Measurements from ENCODE around the gene PSME4.
"Not testable (repeated sequence)": the region's sequence is repeated elsewhere in the genome, so short reads cannot be mapped to it uniquely, and the experiment has no call there.

Gene PSME4

DNA sequence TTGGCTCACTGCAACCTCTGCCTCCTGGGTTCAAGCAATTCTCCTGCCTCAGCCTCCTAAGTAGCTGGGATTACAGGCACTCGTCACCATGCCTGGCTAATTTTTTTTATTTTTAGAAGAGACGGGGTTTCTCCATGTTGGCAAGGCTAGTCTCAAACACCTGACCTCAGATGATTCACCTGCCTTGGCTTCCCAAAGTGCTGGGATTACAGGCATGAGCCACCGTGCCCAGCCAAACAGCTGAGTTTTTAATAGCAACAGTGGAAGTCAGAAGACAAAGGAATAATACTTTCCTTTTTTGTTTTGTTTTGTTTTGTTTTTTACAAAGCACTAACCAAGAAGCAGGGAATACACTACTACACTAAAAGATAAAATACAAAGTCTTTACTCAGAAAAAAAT is 127.9 kb downstream of the PSME4 start:
- DNase-seq (ENCODE audit: low read depth), result no peak

DNA sequence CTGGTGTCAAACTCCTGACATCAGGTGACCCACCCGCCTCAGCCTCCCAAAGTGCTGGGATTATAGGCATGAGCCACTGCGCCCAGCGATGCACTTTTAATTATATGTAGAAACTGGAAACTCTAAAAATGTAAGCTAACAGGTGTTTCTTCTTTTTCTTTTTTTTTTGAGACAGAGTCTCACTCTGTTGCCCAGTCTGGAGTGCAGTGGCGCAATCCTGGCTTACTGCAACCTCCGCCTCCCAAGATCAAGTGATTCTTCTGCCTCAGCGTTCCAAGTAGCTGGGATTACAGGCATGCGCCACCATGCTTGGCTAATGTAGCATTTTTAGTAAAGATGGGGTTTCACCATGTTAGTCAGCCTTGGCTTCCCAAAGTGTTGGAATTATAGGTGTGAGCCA is 129.1 kb downstream of the PSME4 start:
- not testable (repeated sequence) for DNase-seq (ENCODE audit: low read depth)

DNA sequence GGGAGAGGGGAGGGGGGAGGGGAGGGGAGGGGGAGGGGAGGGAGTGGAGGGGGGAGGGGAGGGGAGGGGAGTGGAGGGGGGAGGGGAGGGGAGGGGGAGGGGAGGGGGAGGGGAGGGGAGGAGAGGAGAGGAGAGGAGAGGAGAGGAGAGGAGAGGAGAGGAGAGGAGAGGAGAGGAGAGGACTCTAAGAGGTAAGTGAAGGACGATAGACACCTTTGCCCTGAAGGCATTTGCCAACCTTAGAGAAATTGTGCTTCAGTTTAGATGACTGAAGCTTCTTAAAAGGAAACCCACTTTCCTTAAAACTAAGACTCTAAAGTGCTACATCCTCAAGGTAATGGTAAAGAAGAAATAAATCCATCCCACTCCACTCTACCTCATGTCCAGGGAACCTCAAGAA is 130.2 kb downstream of the PSME4 start:
- no peak for DNase-seq (ENCODE audit: low read depth)

DNA sequence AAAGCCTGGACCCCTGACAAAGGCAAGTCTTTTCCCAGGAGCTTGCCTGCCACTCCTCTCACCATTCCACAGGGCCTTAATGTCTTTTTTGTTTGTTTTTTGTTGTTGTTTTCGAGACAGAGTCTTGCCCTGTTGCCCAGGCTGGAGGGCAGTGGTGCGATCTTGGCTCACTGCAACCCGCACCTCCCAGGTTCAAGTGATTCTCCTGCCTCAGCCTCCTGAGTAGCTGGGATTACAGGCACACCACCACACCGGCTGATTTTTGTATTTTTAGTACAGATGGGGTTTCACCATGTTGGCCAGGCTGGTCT is 140.9 kb downstream of the PSME4 start:
- not testable (repeated sequence) for DNase-seq (ENCODE audit: low read depth)

DNA sequence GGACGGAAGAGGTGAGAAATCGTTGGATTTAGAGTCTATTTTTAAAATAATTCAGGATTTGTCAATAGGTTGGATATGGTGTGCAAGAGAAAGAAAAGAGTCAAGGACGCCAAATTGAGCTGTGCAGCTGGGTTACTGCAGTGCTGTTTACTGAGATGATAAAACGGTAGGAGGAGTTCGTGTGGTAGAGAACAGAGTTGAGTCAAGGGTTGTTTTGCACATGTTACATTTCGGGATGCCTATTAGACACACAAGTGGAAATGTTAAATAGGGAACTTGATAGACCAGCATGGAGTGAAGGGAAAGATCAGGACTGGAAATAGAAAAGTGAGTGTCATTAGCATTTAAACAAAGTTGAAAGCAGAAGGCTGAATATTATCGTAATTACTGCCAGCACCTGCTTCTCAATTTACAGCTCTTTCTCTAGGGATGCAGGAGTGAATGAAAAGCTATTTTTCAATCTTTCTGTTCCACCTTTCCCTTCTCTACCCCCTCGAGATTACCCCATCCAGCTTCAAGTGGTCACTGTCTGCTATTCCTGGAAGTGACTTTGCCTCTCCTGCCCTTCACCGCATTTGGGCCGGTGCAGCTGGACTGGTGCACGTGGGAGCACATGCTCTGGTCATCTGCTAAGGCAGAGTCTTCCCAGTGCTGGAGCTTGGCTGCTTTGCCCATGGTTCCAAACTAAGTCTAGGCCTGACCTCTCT is 141.4 kb downstream of the PSME4 start:
- DNase-seq (ENCODE audit: low read depth), result no peak

DNA sequence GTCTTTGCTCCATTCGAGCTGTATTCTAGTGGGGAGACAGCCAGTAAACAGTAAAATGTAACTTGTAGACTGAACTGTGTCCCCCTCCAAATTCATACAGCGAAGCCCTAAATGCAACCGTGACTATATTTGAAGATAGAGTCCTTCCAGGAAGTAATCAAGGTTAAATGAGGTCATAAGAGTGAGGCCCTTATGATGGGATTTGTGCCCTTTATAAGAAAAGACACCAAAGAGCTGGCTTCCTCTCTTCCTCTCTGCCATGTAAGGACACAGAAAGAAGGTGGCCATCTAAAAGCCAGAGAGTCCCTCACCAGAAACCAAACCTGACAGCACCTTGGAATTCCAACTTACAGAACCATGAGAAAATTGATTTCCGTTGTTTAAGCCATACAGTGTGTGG is 142.5 kb downstream of the PSME4 start:
- DNase-seq (ENCODE audit: low read depth), result no peak

DNA sequence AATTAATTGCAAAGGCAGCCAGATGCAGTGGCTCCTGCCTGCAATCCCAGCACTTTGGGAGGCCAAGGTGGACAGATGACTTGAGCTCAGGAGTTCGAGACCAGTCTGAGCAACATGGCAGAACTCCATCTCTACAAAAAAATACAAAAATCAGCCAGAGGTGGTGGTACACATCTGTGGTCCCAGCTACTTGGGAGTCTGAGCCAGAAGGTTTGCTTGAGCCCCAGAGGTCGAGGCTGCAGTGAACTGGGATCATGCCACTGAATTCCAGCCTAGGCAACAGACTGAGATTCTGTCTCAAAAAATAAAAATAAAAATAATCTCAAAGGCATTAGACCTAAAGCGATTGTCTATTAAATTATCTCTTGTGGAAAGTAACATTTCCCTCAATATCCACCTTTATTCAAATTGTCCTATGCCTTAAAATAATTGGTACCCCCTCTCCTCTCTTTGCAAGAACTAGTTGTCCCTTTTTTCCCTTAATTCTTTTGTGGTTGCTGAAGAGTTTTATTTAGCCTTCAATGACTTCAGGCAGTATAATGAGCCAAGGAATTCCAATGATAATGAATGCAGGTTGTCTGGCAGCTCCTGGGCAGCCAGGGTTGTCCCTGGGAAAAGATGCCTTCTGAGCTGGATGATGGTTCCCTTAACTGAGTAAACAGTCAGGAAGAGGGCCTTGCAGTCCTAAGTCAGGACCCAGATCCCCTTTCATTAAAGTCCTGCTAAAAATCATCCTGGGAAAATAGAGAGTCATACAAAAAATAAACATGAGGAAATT is 143.2 kb downstream of the PSME4 start:
- DNase-seq (ENCODE audit: low read depth), result no peak

DNA sequence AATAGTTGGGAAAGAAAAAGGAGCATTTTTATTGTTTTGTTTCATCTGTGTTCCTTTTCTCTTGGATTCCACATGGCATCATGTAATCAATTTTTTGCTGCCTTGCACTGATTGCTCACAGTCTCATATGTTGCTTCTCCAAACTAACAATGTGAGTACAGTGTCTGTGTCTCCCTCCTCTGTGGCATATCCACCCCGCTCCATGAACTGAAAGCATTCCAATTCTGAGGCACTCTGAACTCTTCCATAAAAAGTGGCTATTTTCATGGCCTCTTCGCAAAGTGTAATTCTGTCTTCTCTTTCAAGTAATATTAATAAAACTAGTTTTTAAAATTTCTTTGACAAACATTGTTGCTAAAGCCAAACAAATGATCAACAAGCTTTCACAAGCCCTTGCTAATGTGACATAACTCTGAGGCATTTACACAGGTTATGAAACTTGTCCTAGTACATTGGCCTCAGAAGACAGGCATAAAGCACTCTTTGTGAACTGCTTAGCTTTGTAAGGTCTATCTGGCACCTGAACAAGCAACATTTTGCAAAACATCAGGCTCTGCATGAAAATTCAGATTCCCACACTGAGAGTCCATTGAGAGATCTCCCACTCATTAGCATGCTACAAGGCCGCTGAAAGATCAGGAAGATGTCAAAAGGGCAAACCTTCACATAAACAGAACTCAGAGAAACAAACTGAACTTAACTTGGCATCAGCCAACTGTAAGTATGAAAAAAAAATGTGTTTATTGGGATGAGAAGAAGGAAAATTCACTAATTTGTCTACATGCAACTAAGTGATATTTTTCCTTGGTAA is 144.0 kb downstream of the PSME4 start:
- no peak for DNase-seq (ENCODE audit: low read depth)

DNA sequence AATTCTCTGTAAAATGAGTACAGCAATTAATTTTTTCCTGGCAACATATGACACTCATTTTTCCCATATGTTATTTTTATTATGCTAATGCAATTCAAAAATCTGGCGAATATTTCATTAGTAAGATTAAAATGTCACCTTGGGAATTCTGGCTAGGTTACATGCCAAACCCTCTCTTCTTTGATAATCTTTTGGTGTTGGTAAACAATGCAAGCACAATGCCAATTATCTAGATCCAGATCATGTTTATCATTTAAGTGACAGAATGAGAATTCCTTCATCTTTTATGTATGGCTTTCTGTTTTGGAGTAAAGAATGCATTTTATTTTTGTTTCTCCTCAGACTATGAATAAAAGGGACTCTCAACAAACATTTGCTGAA is 144.8 kb downstream of the PSME4 start:
- no peak for DNase-seq (ENCODE audit: low read depth)

DNA sequence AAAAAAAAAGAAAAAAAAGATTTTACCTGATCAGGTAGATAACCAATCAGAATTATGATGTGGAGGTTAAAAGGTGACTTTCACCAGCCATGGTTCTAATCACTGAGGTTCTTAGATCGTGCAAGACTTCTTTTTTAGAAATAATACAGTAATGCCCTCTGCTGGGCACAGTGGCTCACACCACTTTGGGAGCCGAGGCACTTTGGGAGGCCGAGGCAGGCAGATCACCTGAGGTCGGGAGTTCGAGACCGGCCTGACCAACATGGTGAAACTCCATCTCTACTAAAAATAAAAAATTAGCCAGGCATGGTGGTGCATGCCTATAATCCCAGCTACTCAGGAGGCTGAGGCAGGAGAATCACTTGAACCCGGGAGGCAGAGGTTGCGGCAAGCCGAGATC is 147.2 kb downstream of the PSME4 start:
- DNase-seq (ENCODE audit: low read depth), result not testable (repeated sequence)

DNA sequence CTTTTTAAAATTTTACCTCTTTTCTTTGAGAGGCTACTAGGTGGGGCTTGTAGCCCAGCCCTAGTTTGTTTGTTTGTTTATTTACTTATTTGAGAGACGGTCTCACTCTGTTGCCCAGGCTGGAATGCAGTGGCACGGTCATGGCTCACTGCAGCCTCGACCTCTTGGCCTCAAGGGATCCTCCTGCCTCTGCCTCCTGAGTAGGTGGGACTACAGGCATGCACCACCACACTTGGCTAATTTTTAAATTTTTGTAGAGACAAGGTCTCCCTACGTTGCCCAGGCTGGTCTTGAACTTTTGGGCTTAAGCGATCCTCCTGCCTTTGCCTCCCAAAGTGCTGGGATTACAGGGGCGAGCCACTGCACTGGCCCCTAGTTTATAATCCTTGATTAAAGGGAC is 149.0 kb downstream of the PSME4 start:
- no peak for DNase-seq (ENCODE audit: low read depth)

DNA sequence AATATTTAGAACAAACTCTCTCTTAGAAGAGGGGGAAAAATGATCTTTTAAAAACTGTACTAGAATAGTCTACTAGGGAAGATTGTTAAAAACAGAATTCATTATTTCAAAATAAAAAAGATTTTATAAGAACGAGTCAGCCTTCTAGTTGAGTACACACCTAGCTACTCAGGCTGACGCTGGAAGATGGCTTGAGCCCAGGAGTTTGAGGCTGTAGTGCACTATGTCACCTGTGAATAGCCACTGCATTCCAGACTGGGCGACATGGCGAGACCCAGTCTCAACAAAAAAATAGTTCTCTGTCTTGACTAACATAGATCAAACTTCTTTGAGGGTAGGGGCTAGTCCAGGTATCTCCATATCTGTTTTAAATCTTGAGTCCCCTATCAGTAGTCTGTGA is 150.1 kb downstream of the PSME4 start:
- DNase-seq (ENCODE audit: low read depth), result no peak

DNA sequence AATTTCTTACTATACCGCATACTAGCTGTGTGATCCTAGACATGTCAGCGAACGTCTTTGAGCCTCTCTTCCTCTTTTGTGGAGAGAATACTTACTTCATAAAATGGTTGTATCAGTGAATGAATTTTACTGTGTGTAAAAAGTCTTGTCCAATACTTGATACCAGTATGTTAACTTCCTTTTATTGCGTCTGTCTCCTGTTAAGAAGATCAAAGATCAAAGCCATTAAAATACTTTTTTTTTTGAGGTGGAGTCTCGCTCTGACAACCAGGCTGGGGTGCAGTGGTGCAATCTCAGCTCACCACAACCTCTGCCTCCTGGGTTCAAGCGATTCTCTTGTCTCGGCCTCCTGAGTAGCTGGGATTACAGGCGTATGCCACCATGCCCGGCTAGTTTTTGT is 150.7 kb downstream of the PSME4 start:
- no peak for DNase-seq (ENCODE audit: low read depth)

DNA sequence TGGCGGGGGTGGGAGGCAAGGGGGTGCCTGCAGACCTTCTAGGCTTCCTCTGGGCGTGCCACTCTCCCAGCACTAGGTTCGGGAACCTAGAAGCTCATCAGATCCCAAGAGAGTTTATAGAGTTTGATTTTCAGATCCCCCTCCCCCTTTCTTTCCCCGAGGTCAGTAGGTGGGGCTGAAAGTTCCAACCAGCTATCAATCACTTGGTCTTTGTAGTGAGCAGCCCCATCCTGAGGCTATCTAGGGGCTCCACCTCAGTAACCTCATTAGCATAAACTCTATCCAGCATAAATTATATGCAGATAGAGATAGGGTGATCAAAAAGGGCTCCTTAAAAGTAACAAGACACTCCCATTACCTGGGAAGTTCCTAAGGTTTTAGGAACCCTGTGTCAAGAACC is 151.2 kb downstream of the PSME4 start:
- no peak for DNase-seq (ENCODE audit: low read depth)

DNA sequence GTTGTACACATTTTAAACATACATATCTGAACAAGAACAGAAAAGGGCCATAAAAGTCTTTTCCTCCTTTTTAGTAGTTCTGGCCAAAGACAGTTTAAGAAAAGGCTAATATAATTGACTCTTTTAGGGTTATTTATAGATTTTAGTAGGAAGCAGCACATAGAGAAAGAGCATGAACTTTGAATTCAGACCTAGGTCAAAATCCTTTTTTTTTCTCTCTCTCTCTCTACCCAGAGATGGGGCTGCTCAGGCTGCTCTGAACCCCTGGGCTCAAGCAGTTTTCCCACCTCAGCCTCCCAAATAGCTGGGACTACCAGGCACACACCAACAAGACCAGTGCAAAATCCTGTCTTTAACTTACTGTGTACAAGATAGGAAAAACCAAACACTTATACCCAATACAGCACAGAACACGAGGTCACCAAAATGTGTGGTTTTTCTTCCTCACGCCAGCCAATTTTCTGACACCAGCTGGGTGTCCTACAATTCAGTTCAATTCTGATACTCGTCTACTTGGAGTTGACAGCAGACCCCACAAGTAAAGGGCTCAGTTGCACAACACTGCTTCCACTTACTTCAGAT is 151.8 kb downstream of the PSME4 start:
- no peak for DNase-seq (ENCODE audit: low read depth)
